KG1 (cell line): ENCODE results near the gene MRPS26.
A peak's percentile ranks its signal among the peaks of the same experiment; 100 is the strongest.
"Not testable (repeated sequence)": the region's sequence is repeated elsewhere in the genome, so short reads cannot be mapped to it uniquely, and the experiment has no call there.

ENCODE experiments used
- DNase-seq: peaks from one replicate; lab custom pipeline; 2025; lab: John Stamatoyannopoulos, UW

MRPS26 gene

DNA sequence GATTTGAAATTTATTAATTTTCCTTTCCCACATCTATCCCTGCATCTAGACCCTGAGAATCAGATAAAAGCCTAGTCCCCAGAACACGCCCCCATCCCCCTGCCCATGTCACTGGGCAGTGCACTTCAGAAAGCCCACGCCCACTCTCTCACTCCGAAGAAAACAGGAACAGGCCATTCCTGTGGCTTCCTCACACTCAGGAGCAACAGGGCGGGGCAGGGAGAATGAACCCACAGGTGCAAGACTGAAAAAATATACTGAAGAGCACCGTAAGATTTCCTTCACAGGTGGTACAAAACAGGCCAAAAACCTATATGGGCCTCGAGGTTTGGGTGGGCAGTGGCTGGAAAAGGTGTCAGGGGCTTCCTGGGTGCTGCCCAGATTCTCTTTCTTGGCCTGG, 29.0 kb downstream of the MRPS26 start:
- DNase-seq, result no peak

DNA sequence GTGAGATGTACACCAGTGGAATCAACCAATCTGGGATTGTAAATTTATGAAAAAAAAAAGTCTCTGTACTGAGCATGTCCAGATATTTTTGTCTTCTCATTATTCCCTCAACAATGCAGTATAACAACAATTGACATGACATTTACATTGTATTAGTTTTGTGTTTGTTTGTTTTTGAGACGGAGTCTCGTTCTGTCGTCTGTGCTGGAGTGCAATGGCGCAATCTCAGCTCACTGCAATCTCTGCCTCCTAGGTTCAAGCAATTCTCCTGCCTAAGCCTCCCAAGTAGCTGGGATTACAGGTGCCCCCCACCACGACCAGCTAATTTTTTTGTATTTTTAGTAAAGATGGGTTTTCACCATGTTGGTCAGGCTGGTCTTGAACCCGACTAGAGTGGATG, 29.5 kb downstream of the MRPS26 start:
- not testable (repeated sequence) for DNase-seq

DNA sequence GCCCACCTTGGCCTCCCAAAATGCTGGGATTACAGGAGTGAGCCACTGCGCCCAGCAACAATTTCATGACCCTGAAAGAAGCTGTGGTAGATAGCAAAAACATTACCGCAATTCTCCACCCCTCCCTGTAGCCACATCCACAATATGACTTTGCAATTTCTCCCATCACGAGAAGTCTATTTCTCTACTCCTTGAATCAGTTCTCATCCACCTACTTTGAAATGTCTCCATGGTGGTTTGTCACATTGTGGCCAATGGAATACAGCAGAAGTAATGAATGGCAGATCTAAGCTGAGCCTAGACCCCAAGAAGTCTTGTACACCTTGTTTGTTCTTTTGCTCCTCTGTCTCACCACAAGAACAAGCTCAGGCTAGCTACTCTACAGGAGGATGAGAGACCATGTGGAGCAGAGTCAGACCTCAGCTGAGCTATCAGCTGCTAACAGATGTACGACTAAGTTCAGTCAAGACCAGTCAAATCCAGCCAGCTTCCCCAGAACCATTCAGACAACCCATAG, 31.8 kb downstream of the MRPS26 start:
- DNase-seq, result no peak

DNA sequence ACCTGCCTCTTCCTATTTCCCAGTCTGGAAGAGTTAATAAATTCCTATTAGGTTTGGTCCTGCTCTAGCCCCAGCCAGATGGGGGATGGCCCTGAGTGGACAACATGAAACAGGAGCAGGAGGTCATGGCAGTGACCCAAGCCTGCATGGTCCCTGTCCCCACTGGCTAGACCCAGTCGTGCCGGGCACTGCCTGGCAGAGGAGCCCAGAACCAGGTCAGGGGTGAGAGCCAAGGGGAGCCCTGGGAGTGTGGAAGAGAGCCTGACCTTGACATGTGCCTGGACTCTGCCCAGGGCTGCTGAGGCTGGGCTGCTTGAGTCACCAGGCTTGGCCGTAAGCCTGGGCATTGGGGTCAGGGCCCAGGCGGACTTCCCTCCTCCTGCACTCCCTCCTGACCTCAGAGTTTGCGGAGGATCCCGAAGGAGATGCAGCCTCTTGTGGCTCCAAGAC, 35.1 kb downstream of the MRPS26 start:
- no peak for DNase-seq

DNA sequence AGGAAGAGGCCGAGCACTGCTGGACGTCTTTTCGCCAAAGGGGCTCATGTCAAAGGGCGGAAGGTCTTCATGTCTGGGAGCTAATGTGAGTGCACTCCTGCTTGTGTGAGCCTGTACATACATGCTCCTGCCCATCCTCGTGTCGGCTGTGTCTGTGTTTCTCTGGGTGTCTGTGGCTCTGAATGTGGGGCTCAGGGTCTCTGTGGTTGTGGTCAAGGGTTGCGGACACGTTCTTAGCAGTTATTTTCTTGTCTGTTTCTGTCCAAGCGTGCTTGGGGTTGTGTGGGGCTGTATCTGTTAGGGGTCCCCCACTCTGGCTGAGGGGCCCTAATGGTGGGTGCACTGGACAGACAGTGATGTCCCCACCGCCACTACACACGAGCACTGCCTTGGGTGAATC, 35.8 kb downstream of the MRPS26 start:
- DNase-seq, result no peak

DNA sequence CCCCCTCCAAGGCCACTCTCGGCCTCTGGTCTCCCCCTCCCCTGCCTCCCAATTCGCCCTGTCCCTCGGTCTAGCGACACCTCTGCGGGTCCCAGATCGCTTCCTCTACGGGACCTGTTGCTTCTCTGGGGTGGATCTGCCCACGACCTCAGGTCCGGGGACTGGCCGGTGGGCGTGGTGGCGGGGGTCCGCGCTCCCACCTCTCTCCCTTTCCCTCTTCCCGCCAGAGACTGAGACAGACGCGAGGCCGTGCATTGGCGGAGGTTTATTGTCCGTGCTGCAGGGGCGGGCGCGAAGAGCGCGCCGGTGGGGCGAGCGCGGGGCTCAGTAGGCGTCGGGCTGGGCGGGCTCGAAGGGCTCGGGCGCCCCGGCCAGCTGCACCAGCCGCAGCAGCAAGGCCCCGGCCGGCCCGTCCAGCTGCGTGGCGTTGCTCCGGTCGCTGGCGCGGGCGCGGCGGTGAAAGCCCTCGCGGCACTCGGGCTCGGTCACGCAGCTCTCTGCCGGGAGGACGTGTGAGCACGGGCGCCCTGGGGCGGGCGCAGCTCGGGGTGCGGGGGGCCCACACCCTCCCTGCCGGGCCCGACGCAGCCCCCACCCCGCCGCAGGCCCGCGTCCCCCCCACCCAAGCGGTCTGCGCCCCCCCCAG, 36.6 kb downstream of the MRPS26 start:
- DNase-seq, result no peak

DNA sequence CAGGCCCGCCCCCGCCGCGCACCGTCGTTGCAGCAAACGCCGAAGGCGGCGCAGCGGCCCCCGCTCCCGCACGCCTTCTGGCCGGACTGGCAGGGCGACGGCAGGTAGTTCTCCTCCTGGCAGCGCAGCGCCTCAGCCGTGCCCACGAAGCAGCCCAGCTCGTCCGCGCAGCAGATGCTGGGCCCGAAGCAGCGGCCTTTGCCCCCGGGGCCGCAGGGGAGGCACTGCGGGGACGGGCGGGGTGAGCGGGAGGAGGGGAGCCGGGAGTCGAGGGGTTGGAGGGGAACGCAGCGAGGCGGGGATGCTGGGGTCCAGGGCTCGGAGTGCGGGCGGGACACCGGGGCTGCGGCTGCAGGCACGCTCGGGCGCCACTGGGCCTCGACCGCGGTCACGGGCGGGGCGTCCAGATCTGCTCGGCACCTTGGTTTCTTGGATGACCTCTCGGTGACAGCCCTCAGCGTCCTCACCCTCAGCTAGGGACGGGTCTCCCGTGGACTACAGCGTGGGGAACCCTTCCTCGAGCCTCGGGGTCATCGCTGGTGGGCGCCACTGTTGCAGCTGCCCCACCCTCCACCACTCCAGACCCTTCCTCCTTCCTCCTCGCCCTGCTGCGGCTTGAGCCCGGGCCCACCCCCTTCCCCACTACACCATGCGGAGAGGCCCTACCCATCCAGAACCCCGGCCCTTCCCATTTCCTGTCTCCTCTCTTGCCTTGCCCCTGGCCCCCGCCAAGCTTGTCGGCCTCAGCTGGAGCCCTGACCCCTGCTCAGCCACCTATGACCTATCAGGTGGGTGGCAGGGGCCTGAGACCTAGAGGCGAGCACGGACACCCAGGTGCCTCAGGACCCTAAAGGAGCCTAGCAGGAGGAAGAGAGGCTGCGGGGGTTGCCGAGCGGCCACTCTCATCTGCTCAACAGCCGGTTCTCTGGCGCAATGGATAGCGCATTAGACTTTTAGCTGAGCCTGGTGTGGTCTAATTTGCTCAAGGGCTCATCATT, 37.4 kb downstream of the MRPS26 start:
- DNase-seq, result no peak

DNA sequence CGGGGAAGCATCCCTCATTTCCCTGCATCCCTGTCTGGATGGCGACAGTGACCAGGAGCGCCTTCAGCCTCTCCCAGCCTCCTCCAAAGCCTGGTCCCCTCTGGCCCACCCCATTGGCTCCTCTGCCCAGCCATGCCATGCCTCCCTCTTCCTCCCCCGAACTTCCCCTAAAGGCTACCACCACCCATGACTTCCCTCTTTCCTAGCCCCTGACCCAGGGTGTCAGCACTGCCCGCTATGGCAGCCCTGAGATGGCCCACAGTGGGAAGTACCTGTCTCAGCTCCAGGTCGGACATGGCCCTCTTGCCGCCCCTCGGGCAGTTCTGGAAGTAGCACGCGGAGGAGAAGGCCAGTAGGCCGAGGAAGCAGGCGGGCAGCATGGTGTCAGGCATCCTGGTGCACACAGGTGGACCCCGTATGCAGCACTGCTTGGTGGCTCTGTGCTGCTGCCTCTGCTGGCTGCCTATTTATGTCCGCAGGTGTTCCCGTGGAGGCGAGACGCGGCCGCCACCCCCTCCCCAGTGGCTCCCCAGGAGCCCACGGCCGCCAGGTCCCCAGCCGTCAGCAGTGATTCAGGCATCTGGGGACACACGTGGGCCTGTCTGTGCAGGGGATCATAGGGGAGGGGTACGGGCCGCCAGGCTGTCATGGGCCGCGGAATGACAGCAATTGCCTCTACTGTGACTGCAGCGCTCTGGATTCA, 38.6 kb downstream of the MRPS26 start, which contains the start of gene AVP:
Gene AVP (minus strand): TSS at position 442 of the 703 bp plus-strand sequence. CDS start 50 bp downstream, at position 392.
- DNase-seq, result no peak

DNA sequence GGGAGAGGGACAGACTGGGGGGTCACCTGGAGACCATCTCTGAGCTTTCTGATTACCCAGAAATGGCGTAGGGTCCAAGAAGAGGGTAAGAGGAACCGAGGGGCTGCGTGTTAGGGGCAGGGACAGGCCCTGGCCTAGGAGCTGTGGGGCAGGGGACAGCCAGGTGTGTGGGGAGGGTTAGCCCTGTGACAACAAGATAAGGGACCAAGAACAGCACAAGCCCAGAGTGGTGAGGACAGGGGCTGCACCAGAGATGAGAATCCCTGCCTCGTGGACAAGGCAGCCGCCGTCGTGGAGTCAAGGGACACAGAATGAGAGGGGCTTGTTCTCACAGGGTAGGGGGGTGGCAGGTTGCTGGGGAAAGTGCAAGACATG, 39.1 kb downstream of the MRPS26 start:
- no peak for DNase-seq

DNA sequence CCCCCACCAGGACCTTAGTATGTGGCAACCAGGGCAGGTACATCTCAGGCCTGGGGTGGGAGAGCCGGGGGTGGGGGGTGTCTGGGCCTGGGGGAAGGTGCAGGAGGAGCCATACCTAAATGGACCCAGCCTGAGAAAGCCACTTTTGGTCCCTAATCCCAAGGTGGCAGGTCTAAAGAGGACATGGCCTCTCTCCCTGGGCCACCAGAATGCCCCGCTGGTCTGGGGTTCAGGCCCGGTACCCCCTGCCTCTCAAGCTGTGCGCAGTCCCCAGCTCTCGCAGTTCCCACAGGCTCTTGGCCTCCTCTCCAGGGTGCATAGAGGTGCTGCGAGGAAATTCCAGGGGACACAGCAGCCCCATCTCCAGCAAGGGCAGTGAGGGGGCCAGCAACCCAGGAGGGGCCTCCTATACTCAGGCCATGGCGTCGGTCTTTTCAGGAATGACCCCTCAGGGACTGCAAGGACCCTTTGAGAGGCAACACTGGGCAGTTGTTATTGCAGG, 39.8 kb downstream of the MRPS26 start:
- DNase-seq, result no peak

DNA sequence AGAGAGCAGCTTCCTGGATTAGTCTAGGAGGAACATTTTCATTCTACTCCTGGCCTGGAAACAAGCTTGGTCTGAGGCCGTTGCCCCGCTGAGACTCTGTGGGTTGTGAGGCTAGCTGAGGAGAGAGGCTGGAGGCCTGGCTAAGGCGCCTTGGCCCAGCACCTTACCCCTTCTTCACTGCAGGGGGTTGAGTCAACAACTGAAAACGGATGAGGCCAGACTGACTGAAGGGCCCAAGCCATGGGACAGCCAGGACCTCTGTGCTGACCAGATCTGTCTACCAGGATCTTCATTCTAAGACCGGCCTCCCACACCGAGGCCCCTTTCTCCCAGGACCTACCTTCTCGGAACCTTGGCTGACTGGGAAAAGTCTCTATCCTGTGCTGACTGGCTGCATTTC, 42.2 kb downstream of the MRPS26 start:
- DNase-seq, result no peak

DNA sequence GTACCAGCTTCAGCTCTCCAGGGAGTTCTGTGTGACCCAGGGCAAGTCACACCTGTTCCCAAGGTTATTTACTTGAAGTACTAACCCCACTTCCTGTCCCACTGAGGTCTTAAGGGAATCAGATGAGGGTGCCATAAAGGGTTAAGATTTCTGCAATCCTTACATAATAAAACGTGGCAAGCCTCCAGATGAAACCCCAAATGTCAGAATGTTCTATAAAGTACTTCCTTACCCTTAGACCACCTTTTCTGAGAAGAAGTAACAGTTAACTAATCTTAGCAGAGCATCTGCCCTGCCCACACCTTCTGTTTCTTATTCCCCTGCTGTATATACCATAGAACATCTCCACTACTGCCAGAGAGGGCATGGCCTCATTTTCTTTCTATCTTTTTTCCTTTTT, 44.7 kb downstream of the MRPS26 start:
- DNase-seq, result peak; percentile 44

DNA sequence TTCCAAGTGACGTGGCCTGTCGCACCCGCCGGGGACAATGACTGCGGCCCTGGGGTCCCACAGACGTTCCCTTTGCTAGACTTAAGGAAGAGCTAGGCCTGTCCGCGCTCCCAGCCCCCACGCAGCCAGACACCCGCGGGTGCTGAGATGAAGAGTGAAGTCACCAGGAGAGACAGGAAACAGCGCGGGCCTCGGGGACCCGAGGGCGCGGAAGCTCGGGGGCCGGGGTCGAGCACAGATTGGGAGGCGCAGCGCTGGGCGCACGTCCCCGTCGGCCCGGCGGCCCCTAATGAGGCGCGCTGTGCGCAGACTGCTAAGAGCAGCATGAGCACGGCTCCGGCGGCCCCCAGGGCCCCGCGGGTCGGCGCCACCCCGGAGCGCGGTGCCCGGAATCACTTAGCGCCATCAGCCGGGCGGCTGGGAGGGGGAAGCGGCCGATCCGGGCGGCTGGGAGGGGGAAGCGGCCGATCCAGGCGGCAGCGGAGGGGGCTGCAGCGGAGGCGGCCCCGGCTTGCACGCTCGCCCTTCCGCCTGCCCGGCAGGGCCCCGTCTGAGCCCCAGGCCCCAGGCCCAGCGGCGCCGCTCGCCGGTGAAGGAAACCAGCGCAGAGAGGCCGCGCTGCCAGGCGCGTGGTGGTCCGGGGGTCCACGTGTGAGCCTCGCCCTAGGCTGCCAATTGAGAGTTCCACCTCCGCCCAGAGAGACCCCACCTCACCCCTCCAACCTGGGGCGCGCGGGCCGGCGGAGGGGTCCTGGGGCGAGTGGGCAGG, 46.9 kb downstream of the MRPS26 start:
- no peak for DNase-seq

DNA sequence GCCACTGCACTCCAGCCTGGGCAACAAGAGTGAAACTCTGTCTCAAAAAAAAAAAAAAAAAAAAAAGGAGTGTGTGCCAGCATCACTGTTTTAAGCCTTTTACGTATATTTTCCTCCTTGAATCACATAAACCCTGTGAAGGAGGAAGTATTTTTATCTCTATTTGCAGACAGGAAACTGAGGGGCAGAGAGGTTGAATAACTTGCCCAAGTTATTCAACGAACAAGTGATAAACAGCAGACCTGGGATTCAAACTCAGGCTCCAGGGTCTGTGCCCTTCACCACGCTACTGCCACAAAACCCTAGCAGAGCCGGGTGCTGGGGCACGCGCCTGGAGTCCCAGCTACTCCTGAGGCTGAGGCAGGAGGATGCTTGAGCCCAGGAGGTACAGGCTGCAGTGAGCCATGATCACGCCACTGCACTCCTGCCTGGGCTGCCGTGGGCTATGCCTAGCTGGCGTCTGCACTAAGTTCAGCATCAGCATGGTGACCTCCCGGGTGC, 48.1 kb downstream of the MRPS26 start:
- DNase-seq, result peak; percentile 74

DNA sequence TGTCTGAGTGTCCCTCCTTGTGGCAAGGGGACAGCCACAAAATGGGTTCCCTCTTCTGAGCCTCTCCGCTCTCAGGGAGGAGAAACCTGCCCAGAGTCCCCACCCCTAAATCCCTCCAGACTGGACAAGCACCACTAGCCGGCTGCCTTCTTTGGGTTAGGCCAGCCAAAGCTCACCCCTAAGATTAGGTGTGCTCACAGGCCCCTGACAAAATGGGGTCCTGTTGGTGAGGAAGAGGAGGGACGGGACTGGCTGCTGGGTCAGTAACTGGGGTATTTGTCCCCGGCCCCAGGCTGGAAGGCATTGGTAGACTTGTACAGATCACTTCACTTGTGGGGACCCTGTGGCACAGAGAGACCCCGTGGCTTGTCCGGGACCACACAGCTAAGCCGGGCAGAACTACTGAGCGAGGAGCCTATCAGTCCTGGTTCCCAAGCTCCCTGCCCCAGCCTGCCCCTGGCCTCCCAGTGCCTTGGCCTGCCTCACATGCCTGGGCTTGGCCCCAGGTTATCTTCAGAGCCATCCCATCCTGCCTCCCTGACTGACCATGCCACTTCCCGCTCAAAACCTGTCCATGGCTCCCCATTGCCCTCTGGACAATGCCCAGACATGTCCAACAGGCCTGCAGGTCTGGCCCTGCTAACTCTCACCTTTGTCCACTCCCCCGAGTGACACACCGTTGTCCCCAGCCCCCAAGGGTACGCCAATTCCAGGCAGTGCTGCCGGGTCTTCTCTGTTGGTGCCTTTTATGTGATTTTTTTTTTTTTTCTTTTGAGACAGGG, 49.2 kb downstream of the MRPS26 start:
- DNase-seq, result no peak
